Psoas muscle (tissue), 8 donors: ENCODE data around the gene MAGI2. TPM values are rescaled to one million over a fixed set of nuclear protein-coding genes. Genes with fewer than 3 reads are reported as not detected.

Experiments used
- ATAC-seq, 4 donors: fragments of 200-7000 bp; cut with Tn5 transposase; one replicate each; pipeline ENCODE4 v1.9.1; 2020; ENCODE audit warnings: moderate library complexity in 3 of 4, mild to moderate bottlenecking in 2 of 4
- DNase-seq, 2 donors: peaks; one replicate each; pipeline ENCODE4 v3.0.0-alpha.2; 2020
- H3K27ac ChIP-seq: fragments of 200-600 bp; one replicate; pipeline ENCODE4 v1.8.0; 2022
- H3K27me3 ChIP-seq, 3 donors: fragments of 200-600 bp in 1 of 3; one replicate each; pipeline versions ENCODE4 v1.6.1 to v1.8.0; 2013 to 2022; ENCODE audit warnings: low read length in 2 of 3, mild to moderate bottlenecking in 2 of 3, moderate library complexity in 1 of 3; ENCODE audit not compliant: insufficient read depth in 3 of 3
- H3K36me3 ChIP-seq, 2 donors: fragments of 200-600 bp in 1 of 2; one replicate each; pipeline versions ENCODE4 v1.6.1 to v1.8.0; 2013 to 2022; ENCODE audit warnings: low read depth in 1 of 2, mild to moderate bottlenecking in 1 of 2, moderate library complexity in 1 of 2; ENCODE audit not compliant: insufficient read depth in 1 of 2
- H3K4me1 ChIP-seq: fragments of 200-600 bp; one replicate; pipeline ENCODE4 v1.8.0; 2022
- H3K4me3 ChIP-seq: fragments of 200-600 bp; one replicate; pipeline ENCODE4 v1.8.0; 2022; ENCODE audit warnings: mild to moderate bottlenecking
- H3K9me3 ChIP-seq: fragments of 200-600 bp; one replicate; pipeline ENCODE4 v1.8.0; 2022
- CTCF ChIP-seq: fragments of 200-600 bp; IDR thresholded peaks from one replicate; pipeline ENCODE4 v1.8.0; 2022; ENCODE audit warnings: antibody characterized with exemption
- WGBS, 3 donors: extraction: QIAGEN DNeasy Blood & Tissue Kit; methylation state at CpG; one replicate each; pipeline versions ENCODE4 v1.1.6 to v1.1.7; 2013; 5-methylcytosine and 5-hydroxymethylcytosine counted together
- intact Hi-C, 2 donors: fragments of 100-400 bp; cut with DNase I; formaldehyde crosslinking; loops; one replicate each; pipeline versions ENCODE4 v1.11.0 to v1.14.2; 2022
- polyA plus RNA-seq, 3 donors: library from polyadenylated mRNA; stranded (reverse); fragments of 200-250 nt; gene quantifications; one replicate each; pipeline ENCODE4 v1.2.3, GENCODE V29; 2013
- total RNA-seq, 4 donors: library from RNA; stranded (reverse); fragmentation: NEBNext Ultra II Directional in 2 of 4; extraction: Animal tissue kit (Norgen Biotek cat#: 25700) in 2 of 4; gene quantifications; one replicate each; pipeline versions ENCODE4 v1.2.1 to v1.2.4, GENCODE V29; 2021 to 2023
- donor health status: healthy with polysubstance abuse.
- donor health status: DM: no; HTN: no; CAD: no; lungs with moderate emphysema.
- donor health status: Bipolar disorder and iron deficiency.
- donor health status: healthy.
- donor health status: DM: yes; HTN: yes; CAD: no.
- donor health status: DM: no; HTN: no; CAD: no.
- donor health status: DM: no; HTN: no; CAD: no.
- donor health status: DM: yes; HTN: yes; CAD: no.

MAGI2 gene
- total and polyA plus RNA-seq, 7 donors: 0.46 to 2.5 (median 1.4) TPM

DNA sequence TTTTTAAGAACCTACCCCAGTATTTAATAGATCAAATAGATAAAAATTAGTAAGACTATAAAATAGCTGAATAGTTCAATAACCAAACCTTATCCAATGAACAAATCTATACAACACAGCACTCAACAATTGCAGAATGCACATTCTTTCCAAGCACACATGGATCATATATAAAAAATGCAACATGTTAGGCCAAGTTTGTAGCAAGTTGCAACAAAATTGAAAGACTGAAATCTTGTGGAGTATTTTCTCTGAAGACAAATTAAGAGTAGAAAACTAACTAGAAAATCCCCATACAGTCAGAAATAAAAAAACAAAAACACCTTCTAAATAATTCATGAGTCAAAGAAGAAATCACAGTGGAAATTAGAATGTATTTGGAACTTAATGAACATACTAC is 1337.6 kb downstream of the MAGI2 start:
- Histone ChIP-seq H3K27ac (no peak overlapping the region), H3K4me1 (no peaks in the 10 kb centered on the region), H3K4me3 (no peak overlapping the region), H3K9me3 (no peaks in the 10 kb centered on the region), H3K36me3 (no peaks in the 10 kb centered on the region), H3K27me3 (no peaks in the 10 kb centered on the region)
- ATAC-seq (no peak), DNase-seq (no peak)
- intact Hi-C loops: no loop called here
- TF ChIP-seq CTCF: no peak

DNA sequence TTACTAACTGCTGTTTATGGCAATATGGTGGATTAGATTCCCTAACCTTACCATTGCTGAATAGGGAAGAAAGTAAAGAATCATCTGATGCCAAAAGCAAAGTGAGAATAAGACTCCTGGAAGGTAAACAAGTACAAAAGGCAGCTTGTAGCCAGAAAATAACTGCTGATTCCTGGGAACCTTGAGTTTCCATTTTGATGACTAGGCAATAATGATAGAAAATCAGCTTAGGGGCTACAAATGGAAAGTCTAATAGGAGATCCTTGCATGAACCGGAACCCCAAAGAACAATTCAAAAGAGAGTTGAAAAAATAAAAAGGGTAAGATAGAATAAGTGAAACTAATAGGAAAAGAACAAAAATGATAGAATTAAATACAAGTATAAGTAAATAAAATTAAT is 1338.5 kb downstream of the MAGI2 start:
- H3K27ac ChIP-seq: no peak overlapping the region
- no peaks in the 10 kb centered on the region for H3K4me1 ChIP-seq
- TF ChIP-seq CTCF: no peak
- DNase-seq (no peak), ATAC-seq (no peak)
- no peaks in the 10 kb centered on the region for H3K27me3 ChIP-seq
- H3K4me3 ChIP-seq: no peak overlapping the region
- no peaks in the 10 kb centered on the region for H3K9me3 ChIP-seq
- no peaks in the 10 kb centered on the region for H3K36me3 ChIP-seq
- intact Hi-C loops: no loop called here
- WGBS, 3 donors: 97 to 100% (median 99%) methylated on average over 1 of the region's 1 CpG

- no peak for TF ChIP-seq CTCF
Measured at GRCh38 chr7:78112488-78112887, 1341.0 kb downstream of the MAGI2 start.

DNA sequence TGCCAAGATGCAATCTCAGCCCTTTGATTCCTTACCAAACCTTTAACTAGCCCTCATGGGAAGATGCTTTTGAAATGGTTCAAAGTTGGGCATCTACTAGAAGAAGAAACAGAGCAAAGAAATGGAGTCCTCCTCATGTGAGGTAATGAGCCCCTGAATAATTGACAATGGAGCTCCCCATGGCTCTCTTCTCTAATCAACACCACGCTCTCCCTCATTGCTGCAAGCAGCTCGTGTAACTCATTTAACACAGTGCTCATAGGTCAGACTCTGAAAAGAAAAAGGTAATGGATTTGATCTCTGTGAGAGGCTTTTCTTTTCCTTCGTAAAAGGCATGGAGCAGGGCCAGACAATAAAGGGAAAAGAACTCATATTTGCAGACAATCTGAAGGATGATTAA is 1342.1 kb downstream of the MAGI2 start:
- intact Hi-C loops: no loop called here
- TF ChIP-seq CTCF: no peak
- 40 to 59% (median 46%) methylated on average over 3 of the region's 3 CpGs for WGBS, 3 donors
- H3K9me3 ChIP-seq: no peaks in the 10 kb centered on the region
- ATAC-seq (no peak), DNase-seq (no peak)
- no peak overlapping the region for H3K27ac ChIP-seq
- no peaks in the 10 kb centered on the region for H3K4me1 ChIP-seq
- no peak overlapping the region for H3K4me3 ChIP-seq
- no peaks in the 10 kb centered on the region for H3K36me3 ChIP-seq
- no peaks in the 10 kb centered on the region for H3K27me3 ChIP-seq

More at GRCh38 chr7:78112488-78112887, 1341.0 kb downstream of the MAGI2 start:
- 89 to 94% (median 94%) methylated on average over 5 of the region's 5 CpGs for WGBS, 3 donors
- no peak overlapping the region for H3K4me3 ChIP-seq
- no peaks in the 10 kb centered on the region for H3K9me3 ChIP-seq
- H3K27me3 ChIP-seq: no peaks in the 10 kb centered on the region
- H3K4me1 ChIP-seq: no peaks in the 10 kb centered on the region
- H3K27ac ChIP-seq: no peak overlapping the region
- intact Hi-C loops: no loop called here
- no peaks in the 10 kb centered on the region for H3K36me3 ChIP-seq
- DNase-seq (no peak), ATAC-seq (no peak)

DNA sequence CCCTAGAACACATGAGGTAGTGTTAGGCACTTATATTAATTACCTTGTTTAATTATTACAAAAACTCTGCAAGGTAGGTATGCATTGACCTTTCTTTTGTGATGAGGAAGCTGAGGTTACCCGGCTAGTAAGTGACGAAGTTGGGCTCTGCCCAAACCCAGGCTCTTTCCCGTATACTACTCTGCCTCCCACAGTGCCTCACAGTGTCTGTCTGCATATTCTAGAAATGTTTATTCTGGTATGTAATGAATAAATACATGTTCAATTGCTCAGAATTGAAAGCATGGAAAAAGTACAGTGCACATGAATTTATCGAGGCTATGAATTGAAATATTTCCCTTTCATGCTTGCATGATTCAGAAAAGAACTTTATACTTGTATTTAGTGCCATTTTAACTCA is 1350.0 kb downstream of the MAGI2 start:
- 74 to 81% (median 76%) methylated on average over 4 of the region's 4 CpGs for WGBS, 3 donors

More for the DNA sequence above, 1350.0 kb downstream of the MAGI2 start:
- Histone ChIP-seq H3K4me1 (no peaks in the 10 kb centered on the region), H3K27me3 (no peaks in the 10 kb centered on the region), H3K4me3 (no peak overlapping the region), H3K9me3 (no peaks in the 10 kb centered on the region), H3K27ac (no peak overlapping the region), H3K36me3 (no peaks in the 10 kb centered on the region)
- TF ChIP-seq CTCF: no peak
- ATAC-seq (no peak), DNase-seq (no peak)
- intact Hi-C loops: no loop called here
